Liver (tissue), 9 donors: ENCODE data around the gene CLPX. TPM values are rescaled to one million over a fixed set of nuclear protein-coding genes. Genes with fewer than 3 reads are reported as not detected.

Source experiments
- DNase-seq: peaks from one replicate; pipeline ENCODE4 v3.0.0-alpha.2; 2017; ENCODE audit warnings: low spot score
- H3K27ac ChIP-seq, 2 donors: one replicate each; pipeline ENCODE4 v1.7.0; 2013; ENCODE audit warnings: inconsistent platforms in 2 of 2, low read length in 2 of 2, control low read depth in 1 of 2, low read depth in 1 of 2, mild to moderate bottlenecking in 1 of 2
- H3K27me3 ChIP-seq, 4 donors: one replicate each; pipeline versions ENCODE4 v1.6.1 to v1.7.0; 2013; ENCODE audit warnings: low read length in 3 of 4, inconsistent platforms in 1 of 4, mild to moderate bottlenecking in 1 of 4, moderate library complexity in 1 of 4; ENCODE audit not compliant: control insufficient read depth in 4 of 4, insufficient read depth in 4 of 4
- H3K36me3 ChIP-seq, 4 donors: one replicate each; pipeline versions ENCODE4 v1.6.1 to v1.7.0; 2013; ENCODE audit warnings: low read length in 3 of 4, mild to moderate bottlenecking in 3 of 4, low read depth in 1 of 4, moderate library complexity in 1 of 4; ENCODE audit not compliant: control insufficient read depth in 4 of 4, insufficient read depth in 3 of 4
- H3K4me1 ChIP-seq, 4 donors: one replicate each; pipeline versions ENCODE4 v1.6.1 to v1.7.0; 2013; ENCODE audit warnings: low read length in 3 of 4, mild to moderate bottlenecking in 3 of 4, moderate library complexity in 1 of 4; ENCODE audit not compliant: control insufficient read depth in 4 of 4, insufficient read depth in 4 of 4
- H3K4me3 ChIP-seq, 3 donors: one replicate each; pipeline versions ENCODE4 v1.6.1 to v1.7.0; 2013; ENCODE audit warnings: low read length in 3 of 3, control low read depth in 1 of 3, low read depth in 1 of 3, mild to moderate bottlenecking in 1 of 3
- H3K9ac ChIP-seq, 2 donors: one replicate each; pipeline ENCODE4 v1.7.0; 2013; ENCODE audit warnings: low read length in 2 of 2, mild to moderate bottlenecking in 2 of 2, moderate library complexity in 2 of 2, control low read depth in 1 of 2, low read depth in 1 of 2
- H3K9me3 ChIP-seq, 4 donors: one replicate each; pipeline versions ENCODE4 v1.6.1 to v1.7.0; 2013; ENCODE audit warnings: low read length in 3 of 4; ENCODE audit not compliant: control insufficient read depth in 4 of 4
- ATF3 ChIP-seq: IDR thresholded peaks from 2 replicates; pipeline ENCODE4 v1.6.1; 2016; ENCODE audit warnings: antibody characterized with exemption
- CTCF ChIP-seq: fragments of 150-350 bp; IDR thresholded peaks from 2 replicates; pipeline ENCODE4 v1.5.1; 2017; ENCODE audit warnings: improper control_type of control experiment, low read depth, low read length; ENCODE audit not compliant: missing input control
- EGR1 ChIP-seq, 2 donors: IDR thresholded peaks; 2 replicates each; pipeline ENCODE4 v1.6.1; 2016 to 2018; ENCODE audit warnings: antibody characterized with exemption in 2 of 2, low read depth in 2 of 2
- FOXA1 ChIP-seq: IDR thresholded peaks from 2 replicates; pipeline ENCODE4 v1.6.1; 2016; ENCODE audit warnings: antibody characterized with exemption
- FOXA2 ChIP-seq: IDR thresholded peaks from 2 replicates; pipeline ENCODE4 v1.6.1; 2016; ENCODE audit warnings: antibody characterized with exemption
- GABPA ChIP-seq, 2 donors: IDR thresholded peaks in 1 of 2; conservative IDR thresholded peaks in 1 of 2; 2 replicates each; pipeline ENCODE4 v1.6.1; 2016; ENCODE audit warnings: antibody characterized with exemption in 2 of 2, mild to moderate bottlenecking in 1 of 2, moderate library complexity in 1 of 2
- HNF4A ChIP-seq, 2 donors: conservative IDR thresholded peaks; 2 replicates each; pipeline ENCODE4 v1.6.1; 2016; ENCODE audit warnings: antibody characterized with exemption in 2 of 2, mild to moderate bottlenecking in 2 of 2
- HNF4G ChIP-seq: IDR thresholded peaks from 2 replicates; pipeline ENCODE4 v1.6.1; 2016; ENCODE audit warnings: antibody characterized with exemption
- JUND ChIP-seq, 2 donors: IDR thresholded peaks; 2 replicates each; pipeline ENCODE4 v1.6.1; 2016; ENCODE audit warnings: antibody characterized with exemption in 2 of 2
- MAX ChIP-seq: IDR thresholded peaks from 2 replicates; pipeline ENCODE4 v1.6.1; 2016; ENCODE audit warnings: antibody characterized with exemption
- NR2F2 ChIP-seq: IDR thresholded peaks from 2 replicates; pipeline ENCODE4 v1.6.1; 2016; ENCODE audit warnings: antibody characterized with exemption
- RAD21 ChIP-seq, 2 donors: IDR thresholded peaks; 2 replicates each; pipeline ENCODE4 v1.6.1; 2016; ENCODE audit warnings: antibody characterized with exemption in 2 of 2, mild to moderate bottlenecking in 2 of 2
- REST ChIP-seq: IDR thresholded peaks from 2 replicates; pipeline ENCODE4 v1.6.1; 2016; ENCODE audit warnings: antibody characterized with exemption, mild to moderate bottlenecking
- RXRA ChIP-seq, 2 donors: IDR thresholded peaks; 2 replicates each; pipeline ENCODE4 v1.6.1; 2017 to 2018; ENCODE audit warnings: antibody characterized with exemption in 2 of 2, mild to moderate bottlenecking in 1 of 2
- SP1 ChIP-seq: IDR thresholded peaks from 2 replicates; pipeline ENCODE4 v1.6.1; 2018; ENCODE audit warnings: antibody characterized with exemption, mild to moderate bottlenecking
- TAF1 ChIP-seq: conservative IDR thresholded peaks from 2 replicates; pipeline ENCODE4 v1.6.1; 2016; ENCODE audit warnings: antibody characterized with exemption, mild to moderate bottlenecking
- YY1 ChIP-seq: IDR thresholded peaks from 2 replicates; pipeline ENCODE4 v1.6.1; 2016; ENCODE audit warnings: antibody characterized with exemption, mild to moderate bottlenecking
- ZBTB33 ChIP-seq: IDR thresholded peaks from 2 replicates; pipeline ENCODE4 v1.6.1; 2016; ENCODE audit warnings: antibody characterized with exemption
- WGBS: extraction: QIAGEN DNeasy Blood & Tissue Kit; methylation state at CpG from one replicate; pipeline ENCODE4 v1.1.7; 2013; 5-methylcytosine and 5-hydroxymethylcytosine counted together
- polyA plus RNA-seq, 2 donors: library from polyadenylated mRNA; stranded (reverse) in 1 of 2; unstranded in 1 of 2; fragments of 200-250 nt in 1 of 2; fragments of >200 nt in 1 of 2; fragmentation: Nextera tagmentation in 1 of 2; extraction: Ambion mirVana in 1 of 2; gene quantifications; one replicate each; pipeline versions ENCODE4 v1.2.1 to v1.2.3, GENCODE V29; 2013 to 2015
- total RNA-seq, 2 donors: library from RNA; depleted of rRNA; stranded (reverse); fragments of >200 nt; gene quantifications; one replicate each; pipeline ENCODE4 v1.2.3, GENCODE V29; 2014
- donor health status: healthy.
- donor health status: healthy.
- donor health status: healthy.
- donor health status: healthy.
- donor health status: healthy.

Gene CLPX
- total and polyA plus RNA-seq, 4 donors: 24.8 to 79.4 (median 41.0) TPM

- Histone ChIP-seq H3K4me3 (no peak overlapping the region), H3K27me3 (no peaks in the 10 kb centered on the region), H3K9ac (no peak overlapping the region), H3K9me3 (no peaks in the 10 kb centered on the region), H3K27ac (no peak overlapping the region), H3K36me3 (peaks cover 5 to 48% (median 20%) of the 10 kb centered on the region in 4 donors), H3K4me1 (peaks cover 12 to 30% (median 16%) of the 10 kb centered on the region in 4 donors)
- 96% methylated on average over 5 of the region's 5 CpGs for WGBS
- DNase-seq: no peak
- TF ChIP-seq REST: no peak
- TF ChIP-seq RAD21 (IDR thresholded peaks at IDR 0.05): no peak
- TF ChIP-seq GABPA (IDR thresholded peaks at IDR 0.05 in 1 of 2, conservative IDR thresholded peaks at IDR 0.05 in 1 of 2): no peak
- no peak for TF ChIP-seq FOXA2
- no peak for TF ChIP-seq CTCF
- no peak for TF ChIP-seq SP1
- TF ChIP-seq ATF3: no peak
- TF ChIP-seq TAF1: no peak
- no peak for TF ChIP-seq HNF4A (conservative IDR thresholded peaks at IDR 0.05)
- TF ChIP-seq EGR1 (IDR thresholded peaks at IDR 0.05; ENCODE audit: low read depth in 2 of 2): no peak
- no peak for TF ChIP-seq FOXA1
These were observed 10.6 kb downstream of the CLPX start for GRCh38 chr15:65174509-65174908.

GRCh38 chr15:65172531-65172930 is 12.6 kb downstream of the CLPX start:
- Histone ChIP-seq H3K4me3 (no peak overlapping the region), H3K27ac (peak overlapping the region; percentile 85 to 87), H3K27me3 (no peaks in the 10 kb centered on the region), H3K4me1 (peaks cover 12 to 28% (median 15%) of the 10 kb centered on the region in 4 donors), H3K9ac (no peak overlapping the region), H3K36me3 (peaks cover 4 to 31% (median 14%) of the 10 kb centered on the region in 4 donors), H3K9me3 (no peaks in the 10 kb centered on the region)
- TF ChIP-seq RXRA (IDR thresholded peaks at IDR 0.05): no peak
- no peak for TF ChIP-seq ATF3
- TF ChIP-seq YY1: no peak
- no peak for TF ChIP-seq ZBTB33
- TF ChIP-seq HNF4G: no peak
- no peak for TF ChIP-seq HNF4A (conservative IDR thresholded peaks at IDR 0.05)
- no peak for TF ChIP-seq GABPA (IDR thresholded peaks at IDR 0.05 in 1 of 2, conservative IDR thresholded peaks at IDR 0.05 in 1 of 2)
- no peak for TF ChIP-seq MAX
- no peak for TF ChIP-seq JUND (IDR thresholded peaks at IDR 0.05)
- TF ChIP-seq RAD21 (IDR thresholded peaks at IDR 0.05): no peak
- TF ChIP-seq REST: no peak
- no peak for TF ChIP-seq NR2F2
- TF ChIP-seq FOXA1: no peak
- no peak for TF ChIP-seq SP1
- 97% methylated on average over 5 of the region's 5 CpGs for WGBS
- no peak for DNase-seq
